Measurements from ENCODE around the gene SUGP2.

SUGP2 gene

DNA sequence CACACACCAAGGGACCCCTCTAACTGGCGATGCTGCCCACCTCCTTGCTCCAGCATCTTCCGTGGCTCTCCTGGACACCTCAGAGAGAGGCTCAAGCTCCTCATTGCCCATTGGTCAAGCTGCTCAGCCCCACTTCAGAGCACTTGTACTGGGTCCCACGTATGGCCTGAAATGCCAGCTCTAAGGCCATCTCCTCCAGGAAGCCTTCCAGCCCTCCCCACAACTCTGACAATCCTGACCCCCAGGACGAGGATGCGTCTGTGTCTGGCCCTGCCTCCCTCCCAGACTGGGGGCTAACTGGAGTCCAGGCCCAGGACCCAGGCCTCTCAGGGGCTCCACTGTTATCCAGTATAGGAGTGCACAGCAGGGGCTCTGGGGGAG is 84.4 kb downstream of the SUGP2 start:
- no peak for DNase-seq

- DNase-seq = no peak
Observed at GRCh38 chr19:18948075-18948975, 85.0 kb downstream of the SUGP2 start.

GRCh38 chr19:18946918-18947317 is 86.4 kb downstream of the SUGP2 start:
- no peak for DNase-seq

- no peak for DNase-seq
Observed at GRCh38 chr19:18946335-18946734, 87.0 kb downstream of the SUGP2 start.

DNA sequence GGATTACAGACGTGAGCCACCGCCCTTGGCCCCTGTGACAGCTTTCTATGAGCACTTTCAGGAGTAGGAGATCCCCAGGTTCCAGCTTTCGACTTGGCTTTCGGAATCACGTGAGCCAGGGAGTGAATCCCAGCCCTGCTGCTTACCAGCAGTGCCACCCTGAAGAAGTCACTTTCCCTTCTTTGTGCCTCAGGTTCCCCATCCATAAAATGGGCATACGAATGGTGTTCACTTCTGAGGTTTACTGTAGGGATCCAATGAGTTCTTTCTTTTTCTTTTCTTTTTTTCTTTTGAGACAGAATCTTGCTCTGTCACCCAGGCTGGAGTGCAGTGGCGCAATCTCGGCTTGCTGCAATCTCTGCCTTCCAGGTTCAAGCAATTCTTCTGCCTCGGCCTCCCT is 88.0 kb downstream of the SUGP2 start:
- DNase-seq = no peak

- no peak for DNase-seq
Observed at GRCh38 chr19:18943465-18943864, 89.9 kb downstream of the SUGP2 start.

- no peak for DNase-seq
Observed at GRCh38 chr19:18942692-18943091, 90.6 kb downstream of the SUGP2 start.

- no peak for DNase-seq
Observed at GRCh38 chr19:18941628-18942354, 91.5 kb downstream of the SUGP2 start.

All from stimulated activated CD4-positive, alpha-beta T cell treated with anti-CD3 and anti-CD28 coated beads, Interleukin-4, amount 100 ng/mL, for 4 hours (primary cell).